GM21576 (cell line): ENCODE data around the gene MT1F.
A peak's percentile ranks its signal among the peaks of the same experiment; 100 is the strongest.
"Not testable (repeated sequence)": the region's sequence is repeated elsewhere in the genome, so short reads cannot be mapped to it uniquely, and the experiment has no call there.

Source experiments
- ATAC-seq: cut with Tn5 transposase; IDR thresholded peaks from one replicate; pipeline ENCODE4 v1.9.1; 2021; ENCODE audit warnings: mild to moderate bottlenecking, moderate library complexity; ENCODE audit not compliant: unreplicated experiment

Gene MT1F

DNA sequence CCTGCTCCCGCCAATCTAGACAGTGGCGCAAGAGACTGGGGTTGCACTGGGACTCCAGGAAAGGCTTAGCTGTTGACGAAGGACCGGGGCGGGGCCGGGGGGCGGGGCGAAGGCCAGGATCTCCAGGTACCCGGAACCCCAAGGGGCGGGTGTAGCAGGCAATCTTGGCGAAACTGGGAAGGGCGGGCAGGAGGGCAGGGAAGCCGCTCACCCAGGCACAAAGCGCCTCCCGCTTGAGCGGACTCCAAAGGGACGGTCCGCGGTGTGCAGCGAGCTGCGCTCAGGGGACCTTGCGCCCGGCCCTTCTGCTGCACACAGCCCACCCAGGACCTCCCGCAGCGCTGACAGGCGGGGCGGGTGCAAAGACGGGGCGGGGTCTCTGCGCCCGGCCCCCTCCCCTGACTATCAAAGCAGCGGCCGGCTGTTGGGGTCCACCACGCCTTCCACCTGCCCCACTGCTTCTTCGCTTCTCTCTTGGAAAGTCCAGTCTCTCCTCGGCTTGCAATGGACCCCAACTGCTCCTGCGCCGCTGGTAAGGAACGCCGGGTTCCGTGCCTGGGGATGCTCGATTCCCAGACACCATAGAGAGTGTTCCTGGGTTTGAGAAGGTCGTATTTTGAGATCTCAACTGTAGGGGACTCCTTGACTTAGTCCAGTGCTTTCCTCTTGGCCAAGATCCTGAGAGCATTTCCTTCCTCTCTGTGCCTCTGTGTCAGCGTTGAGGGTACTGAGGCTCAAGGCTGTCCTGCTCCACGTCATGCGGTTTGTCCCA is at the start of gene MT1F:
MT1F (plus strand) TSS at position 405 of the 772 bp plus-strand sequence; CDS start at position 505, 100 bp downstream.
- no peak for ATAC-seq

DNA sequence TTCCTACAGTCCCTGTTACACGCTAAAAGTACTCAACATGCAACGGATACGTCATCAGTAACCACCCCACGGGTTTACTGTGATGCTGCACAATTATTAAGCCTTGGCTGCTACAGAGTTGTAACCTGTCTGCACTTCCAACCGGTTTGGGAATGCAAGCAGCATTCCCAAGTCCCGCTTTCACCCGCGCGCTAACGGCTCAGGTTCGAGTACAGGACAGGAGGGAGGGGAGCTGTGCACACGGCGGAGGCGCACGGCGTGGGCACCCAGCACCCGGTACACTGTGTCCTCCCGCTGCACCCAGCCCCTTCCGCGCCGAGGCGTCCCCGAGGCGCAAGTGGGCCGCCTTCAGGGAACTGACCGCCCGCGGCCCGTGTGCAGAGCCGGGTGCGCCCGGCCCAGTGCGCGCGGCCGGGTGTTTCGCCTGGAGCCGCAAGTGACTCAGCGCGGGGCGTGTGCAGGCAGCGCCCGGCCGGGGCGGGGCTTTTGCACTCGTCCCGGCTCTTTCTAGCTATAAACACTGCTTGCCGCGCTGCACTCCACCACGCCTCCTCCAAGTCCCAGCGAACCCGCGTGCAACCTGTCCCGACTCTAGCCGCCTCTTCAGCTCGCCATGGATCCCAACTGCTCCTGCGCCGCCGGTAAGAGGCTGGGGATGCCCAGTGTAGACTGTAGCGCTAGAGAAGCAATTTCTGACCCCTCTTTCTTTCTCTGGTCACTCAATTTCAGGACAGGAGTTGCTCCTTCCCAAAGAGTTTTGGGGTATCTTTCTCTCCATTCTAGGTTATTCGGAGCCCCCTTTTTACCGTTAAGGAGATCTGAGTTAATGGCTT is 49.5 kb upstream of the MT1F start, which contains the start of gene MT2A:
MT2A (plus strand) TSS at position 542 of the 833 bp plus-strand sequence; CDS start at position 614, 72 bp downstream.
- peak; percentile 77 for ATAC-seq

- ATAC-seq: no peak
These were observed 48.8 kb upstream of the MT1F start for GRCh38 chr16:56608876-56609462.

DNA sequence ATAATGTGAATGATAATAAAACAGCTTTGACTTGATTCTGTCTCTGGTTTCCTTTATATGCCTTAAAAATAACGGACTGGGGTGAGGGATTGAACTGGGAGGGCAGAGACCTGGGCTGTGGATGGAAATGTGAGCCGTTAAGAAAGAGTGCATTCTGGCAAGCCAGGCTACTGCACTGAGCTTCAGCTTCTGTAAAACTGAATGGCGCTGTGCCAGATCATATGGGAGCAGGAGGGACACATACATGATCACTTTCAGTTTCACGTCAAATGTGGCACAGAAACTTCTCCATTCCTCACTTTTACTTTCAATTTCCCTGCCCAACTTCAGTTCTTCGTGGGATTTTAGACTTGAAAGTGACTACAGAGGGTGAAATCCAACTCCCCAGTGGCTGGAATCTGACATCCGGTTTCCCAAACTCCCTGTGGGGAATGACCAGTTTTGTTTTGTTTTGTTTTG is 48.3 kb upstream of the MT1F start:
- ATAC-seq: peak; percentile 48

DNA sequence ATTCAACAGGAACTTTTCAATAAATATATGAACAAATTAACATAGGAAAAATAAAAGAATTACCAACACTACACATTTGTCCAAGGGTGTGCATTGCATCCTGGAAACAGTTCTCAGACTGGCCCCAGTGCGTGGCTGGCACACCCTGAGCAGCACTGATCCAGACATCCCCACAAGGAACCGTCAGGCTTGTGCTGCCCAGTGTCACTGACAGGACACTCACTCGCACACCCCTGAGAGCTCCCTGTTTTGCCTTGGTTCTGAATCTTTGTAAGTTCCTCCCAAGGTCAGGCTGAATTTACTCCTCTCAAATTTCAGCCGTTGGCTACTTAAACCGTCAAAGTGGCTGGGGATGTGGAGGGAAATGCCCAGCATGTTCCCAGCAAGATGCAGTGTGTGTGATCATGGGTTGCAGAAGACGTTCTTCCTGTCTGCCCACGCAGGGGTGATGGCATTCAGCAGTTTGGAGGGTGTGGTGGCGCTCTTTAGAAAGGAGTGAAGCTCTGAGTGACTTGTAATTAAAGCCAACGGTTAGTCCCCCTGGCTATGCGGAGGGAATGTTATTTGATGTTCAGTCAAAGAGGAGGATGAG is 47.6 kb upstream of the MT1F start:
- ATAC-seq: no peak

GRCh38 chr16:56610609-56611111 is 47.1 kb upstream of the MT1F start:
- no peak for ATAC-seq

DNA sequence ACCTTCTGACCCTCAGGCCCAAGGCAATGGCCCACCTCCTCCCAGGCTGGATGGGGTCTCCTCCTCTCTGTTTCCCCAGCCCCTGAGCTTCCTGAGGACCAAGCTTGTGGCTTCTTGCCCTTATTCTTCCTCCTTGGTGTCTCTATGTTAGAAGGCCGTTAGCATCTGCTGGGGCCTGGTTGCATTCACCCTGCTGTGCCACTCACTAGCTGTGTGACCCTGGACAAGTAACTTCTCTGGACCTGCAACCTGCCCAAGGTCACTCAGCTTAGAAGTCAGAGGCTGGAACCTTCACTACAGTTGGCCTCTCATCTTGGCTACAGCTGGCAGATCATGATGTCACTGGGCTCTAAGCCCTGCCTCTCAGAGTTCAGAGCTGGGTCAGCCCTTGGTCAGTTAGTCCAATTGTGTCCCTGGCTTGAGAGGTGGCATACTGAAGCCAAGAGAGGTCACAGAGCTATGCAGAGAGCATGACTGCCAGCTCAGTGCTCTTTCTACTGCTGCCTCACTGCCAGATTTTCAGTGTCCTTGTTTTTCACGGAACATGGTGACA is 46.4 kb upstream of the MT1F start:
- ATAC-seq: no peak

GRCh38 chr16:56613706-56614105 is 44.1 kb upstream of the MT1F start:
- no peak for ATAC-seq

DNA sequence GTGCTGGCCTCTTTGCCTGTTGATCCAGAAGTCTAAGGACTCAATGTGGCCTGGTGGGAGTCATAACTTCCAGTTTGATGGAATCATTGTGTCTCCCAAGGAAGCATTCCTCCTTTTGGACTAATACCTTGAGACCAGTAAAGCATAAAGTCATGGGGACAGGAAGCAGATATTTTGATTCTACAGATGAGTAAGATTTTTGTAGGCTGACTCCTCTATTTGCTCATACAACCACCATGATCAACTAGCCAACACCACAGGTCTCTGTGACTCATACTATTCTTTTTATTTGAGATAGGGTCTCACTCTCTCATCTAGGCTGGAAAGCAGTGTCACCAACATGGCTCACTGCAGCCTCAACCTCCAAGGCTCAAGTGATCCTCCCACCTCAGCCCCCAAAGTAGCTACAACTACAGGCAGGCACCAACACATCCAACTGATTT is 43.2 kb upstream of the MT1F start:
- ATAC-seq: no peak

DNA sequence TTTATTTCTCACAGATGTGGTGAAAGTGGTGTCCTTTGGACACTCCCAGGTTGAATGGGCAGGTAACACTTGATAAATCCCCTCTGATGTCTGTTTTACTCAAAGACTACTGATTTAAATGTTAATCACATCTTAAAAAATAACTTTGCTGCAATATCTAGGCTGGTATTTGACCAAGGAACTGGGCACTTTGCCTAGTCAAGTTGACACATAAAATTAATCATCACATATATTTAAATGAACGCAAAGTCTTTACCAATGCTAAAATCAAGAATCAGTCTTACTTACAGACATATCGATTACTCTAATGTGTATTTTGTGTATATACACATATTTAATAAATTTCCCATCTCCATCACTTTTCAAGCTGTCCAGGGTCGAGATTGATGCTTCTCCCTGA is 42.4 kb upstream of the MT1F start:
- ATAC-seq: no peak

- ATAC-seq: no peak
These were observed 41.0 kb upstream of the MT1F start for GRCh38 chr16:56616608-56617211.

GRCh38 chr16:56617212-56618085 is 40.3 kb upstream of the MT1F start:
- ATAC-seq: no peak

GRCh38 chr16:56618138-56618537 is 39.6 kb upstream of the MT1F start:
- ATAC-seq: no peak

- ATAC-seq: no peak
These were observed 37.3 kb upstream of the MT1F start for GRCh38 chr16:56620339-56620897.

DNA sequence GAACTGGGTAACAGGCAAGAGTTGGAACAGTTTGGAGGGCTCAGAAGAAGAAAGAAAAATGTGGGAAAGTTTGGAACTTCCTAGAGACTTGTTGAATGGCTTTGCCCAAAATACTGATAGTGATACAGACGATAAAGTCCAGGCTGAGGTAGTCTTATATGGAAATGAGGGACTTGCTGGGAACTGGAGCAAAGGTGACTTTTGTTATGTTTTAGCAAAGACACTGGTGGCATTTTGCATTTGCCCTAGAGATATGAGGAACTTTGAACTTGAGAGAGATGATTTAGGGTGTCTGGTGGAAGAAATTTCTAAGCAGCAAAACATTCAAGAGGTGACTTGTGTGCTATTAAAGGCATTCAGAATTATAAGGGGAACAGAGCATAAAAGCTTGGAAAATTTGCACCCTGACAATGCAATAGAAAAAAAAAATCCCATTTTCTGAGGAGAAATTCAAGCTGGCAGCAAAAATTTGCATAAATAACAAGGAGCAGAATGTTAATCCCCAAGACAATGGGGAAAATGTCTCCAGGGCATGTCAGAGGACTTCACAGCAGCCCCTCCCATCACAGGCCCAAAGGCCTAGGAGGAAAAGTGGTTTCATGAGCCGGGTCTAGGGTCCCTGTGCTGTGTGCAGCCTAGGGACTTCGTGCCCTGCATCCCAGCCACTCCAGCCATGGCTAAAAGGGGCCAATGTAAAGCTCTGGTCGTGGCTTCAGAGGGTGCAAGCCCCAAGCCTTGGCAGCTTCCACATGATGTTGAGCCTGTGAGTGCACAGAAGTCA is 35.9 kb upstream of the MT1F start:
- not testable (repeated sequence) for ATAC-seq

GRCh38 chr16:56623184-56623583 is 34.6 kb upstream of the MT1F start:
- not testable (repeated sequence) for ATAC-seq

DNA sequence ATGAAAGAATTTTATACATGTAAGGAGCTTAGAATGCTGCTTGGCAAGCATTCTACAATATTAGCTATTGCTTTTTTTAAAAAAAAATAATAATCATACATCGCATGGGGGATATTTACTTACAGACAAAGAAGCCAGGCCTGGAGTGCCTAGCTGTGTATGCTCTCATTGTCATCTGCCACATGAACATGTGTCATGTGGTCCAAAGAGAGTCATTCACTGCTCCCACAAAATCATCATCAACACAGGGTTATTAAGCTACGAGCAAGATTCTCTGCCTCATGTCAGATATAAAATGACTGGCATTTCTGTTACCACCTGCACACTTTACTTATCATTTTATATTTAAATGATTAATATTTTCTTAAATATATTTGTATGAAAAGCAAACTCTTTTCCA is 34.1 kb upstream of the MT1F start:
- no peak for ATAC-seq
